Progenitor cell of endocrine pancreas (in vitro differentiated cells): ENCODE results near the gene CAPN3. TPM values are rescaled to one million over a fixed set of nuclear protein-coding genes. Genes with fewer than 3 reads are reported as not detected.
A peak's percentile ranks its signal among the peaks of the same experiment; 100 is the strongest.

Experiments used
- DNase-seq: peaks from one replicate; pipeline ENCODE4 v3.0.0; 2021; ENCODE audit warnings: low spot score; ENCODE audit not compliant: unreplicated experiment
- H3K27ac Mint-ChIP-seq: 2 replicates; pipeline ENCODE4 v1.8.0; 2021; ENCODE audit warnings: mild to moderate bottlenecking, moderate library complexity, mixed read lengths
- H3K27me3 Mint-ChIP-seq: 2 replicates; pipeline ENCODE4 v1.8.0; 2021; ENCODE audit warnings: mixed read lengths
- H3K36me3 Mint-ChIP-seq: 2 replicates; pipeline ENCODE4 v1.8.0; 2022; ENCODE audit warnings: mixed read lengths; ENCODE audit not compliant: insufficient read depth
- H3K4me1 Mint-ChIP-seq: 2 replicates; pipeline ENCODE4 v1.8.0; 2021; ENCODE audit warnings: low read depth, mixed read lengths
- H3K4me3 Mint-ChIP-seq: 2 replicates; pipeline ENCODE4 v1.8.0; 2021; ENCODE audit warnings: low read depth, mild to moderate bottlenecking, moderate library complexity, mixed read lengths
- H3K9me3 Mint-ChIP-seq: 2 replicates; pipeline ENCODE4 v1.8.0; 2021; ENCODE audit warnings: low read depth, mixed read lengths
- total RNA-seq: library from RNA; stranded (reverse); gene quantifications from 2 replicates; pipeline ENCODE4 v1.2.1, GENCODE V29; 2021
- TF ChIP-seq, protein P1 (sequence below): fragments of 200-600 bp; sonication (generic); IDR thresholded peaks from one replicate; pipeline ENCODE4 v1.5.0; 2021; ENCODE audit warnings: antibody characterized with exemption, mild to moderate bottlenecking; ENCODE audit not compliant: unreplicated experiment

Gene CAPN3
- total RNA-seq, 1 donor from 2014 or later = 3.7 TPM

DNA sequence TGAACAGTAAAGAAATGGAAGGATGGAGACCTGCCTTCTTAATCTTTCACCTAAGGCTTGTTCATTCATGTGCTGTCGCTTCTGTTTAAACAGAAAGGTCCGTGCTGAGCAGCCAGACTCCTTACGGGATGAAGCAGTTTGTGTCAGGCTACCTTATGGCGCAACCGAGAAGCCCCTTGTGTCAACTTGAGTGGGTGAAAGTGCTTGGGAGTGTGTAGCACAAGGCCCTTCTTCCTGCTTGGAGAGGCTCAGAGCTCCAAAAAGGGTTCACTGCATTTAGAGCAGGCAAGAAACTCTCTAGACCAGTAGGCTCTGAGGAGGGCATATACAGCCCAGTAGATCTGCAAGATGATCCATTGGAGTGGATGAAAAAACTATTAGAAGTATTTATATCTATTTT, 16.0 kb downstream of the CAPN3 start:
- H3K9me3 Mint-ChIP-seq = peaks cover 25% of the 10 kb centered on the region
- H3K27ac Mint-ChIP-seq = no peak overlapping the region
- no peaks in the 10 kb centered on the region for H3K4me1 Mint-ChIP-seq
- peaks cover 3% of the 10 kb centered on the region for H3K36me3 Mint-ChIP-seq
- no peak for DNase-seq
- TF ChIP-seq, protein P1, sequence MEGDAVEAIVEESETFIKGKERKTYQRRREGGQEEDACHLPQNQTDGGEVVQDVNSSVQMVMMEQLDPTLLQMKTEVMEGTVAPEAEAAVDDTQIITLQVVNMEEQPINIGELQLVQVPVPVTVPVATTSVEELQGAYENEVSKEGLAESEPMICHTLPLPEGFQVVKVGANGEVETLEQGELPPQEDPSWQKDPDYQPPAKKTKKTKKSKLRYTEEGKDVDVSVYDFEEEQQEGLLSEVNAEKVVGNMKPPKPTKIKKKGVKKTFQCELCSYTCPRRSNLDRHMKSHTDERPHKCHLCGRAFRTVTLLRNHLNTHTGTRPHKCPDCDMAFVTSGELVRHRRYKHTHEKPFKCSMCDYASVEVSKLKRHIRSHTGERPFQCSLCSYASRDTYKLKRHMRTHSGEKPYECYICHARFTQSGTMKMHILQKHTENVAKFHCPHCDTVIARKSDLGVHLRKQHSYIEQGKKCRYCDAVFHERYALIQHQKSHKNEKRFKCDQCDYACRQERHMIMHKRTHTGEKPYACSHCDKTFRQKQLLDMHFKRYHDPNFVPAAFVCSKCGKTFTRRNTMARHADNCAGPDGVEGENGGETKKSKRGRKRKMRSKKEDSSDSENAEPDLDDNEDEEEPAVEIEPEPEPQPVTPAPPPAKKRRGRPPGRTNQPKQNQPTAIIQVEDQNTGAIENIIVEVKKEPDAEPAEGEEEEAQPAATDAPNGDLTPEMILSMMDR = no peak
- H3K27me3 Mint-ChIP-seq = no peaks in the 10 kb centered on the region
- no peak overlapping the region for H3K4me3 Mint-ChIP-seq

DNA sequence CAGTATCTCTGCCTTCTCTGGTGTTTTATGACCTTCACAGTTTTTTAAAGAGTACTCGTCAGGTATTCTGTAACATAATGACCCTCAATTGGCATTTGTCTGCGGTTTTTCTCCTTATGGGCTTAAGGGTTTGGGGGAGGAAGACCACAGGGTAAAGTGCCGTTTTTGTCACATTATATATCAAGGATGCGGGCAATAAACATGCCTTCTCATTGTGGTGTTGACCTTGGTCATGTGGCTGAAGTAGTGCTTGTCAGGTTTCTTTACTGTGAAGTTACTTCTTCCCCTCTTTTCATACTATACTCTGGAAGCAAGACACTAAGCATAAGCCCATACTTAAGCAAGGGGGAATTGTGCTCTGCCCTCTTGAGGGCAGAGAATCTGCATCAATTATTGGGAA, 16.6 kb downstream of the CAPN3 start:
- H3K4me3 Mint-ChIP-seq = no peak overlapping the region
- TF ChIP-seq, protein P1 = no peak

DNA sequence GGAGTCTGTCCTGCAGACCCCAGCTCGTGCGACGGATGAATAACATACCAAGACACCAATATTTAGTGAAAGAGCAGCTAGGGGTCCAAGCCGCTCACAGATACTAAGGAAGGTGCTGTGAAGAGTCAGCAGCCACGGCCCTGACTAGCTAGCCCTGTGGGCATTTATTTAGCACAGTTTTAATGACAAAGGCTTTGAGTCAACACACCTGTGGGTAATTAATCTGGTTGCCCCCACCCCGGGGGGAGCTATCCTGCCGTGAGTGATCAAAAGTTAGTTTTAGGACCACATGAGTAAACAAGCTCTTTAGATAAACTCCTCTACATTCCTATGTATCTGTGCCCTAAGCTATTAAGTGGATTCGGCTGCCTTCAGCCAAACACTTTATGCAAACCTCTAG, 18.7 kb downstream of the CAPN3 start:
- Mint-ChIP-seq H3K9me3 (peaks cover 20% of the 10 kb centered on the region), H3K4me3 (no peak overlapping the region), H3K27ac (no peak overlapping the region), H3K4me1 (no peaks in the 10 kb centered on the region), H3K36me3 (peaks cover 3% of the 10 kb centered on the region), H3K27me3 (no peaks in the 10 kb centered on the region)
- no peak for DNase-seq
- TF ChIP-seq, protein P1 = no peak

More for the DNA sequence above, 16.6 kb downstream of the CAPN3 start:
- DNase-seq = no peak
- Mint-ChIP-seq H3K27me3 (no peaks in the 10 kb centered on the region), H3K36me3 (peaks cover 3% of the 10 kb centered on the region), H3K27ac (no peak overlapping the region), H3K4me1 (no peaks in the 10 kb centered on the region), H3K9me3 (peaks cover 23% of the 10 kb centered on the region)

GRCh38 chr15:42384597-42384996, 25.3 kb downstream of the CAPN3 start:
- Mint-ChIP-seq H3K4me3 (no peak overlapping the region), H3K4me1 (no peaks in the 10 kb centered on the region), H3K27me3 (peaks cover 14% of the 10 kb centered on the region), H3K36me3 (no peaks in the 10 kb centered on the region), H3K27ac (no peak overlapping the region), H3K9me3 (peaks cover under 1% of the 10 kb centered on the region)
- TF ChIP-seq, protein P1 = no peak
- DNase-seq = no peak

DNA sequence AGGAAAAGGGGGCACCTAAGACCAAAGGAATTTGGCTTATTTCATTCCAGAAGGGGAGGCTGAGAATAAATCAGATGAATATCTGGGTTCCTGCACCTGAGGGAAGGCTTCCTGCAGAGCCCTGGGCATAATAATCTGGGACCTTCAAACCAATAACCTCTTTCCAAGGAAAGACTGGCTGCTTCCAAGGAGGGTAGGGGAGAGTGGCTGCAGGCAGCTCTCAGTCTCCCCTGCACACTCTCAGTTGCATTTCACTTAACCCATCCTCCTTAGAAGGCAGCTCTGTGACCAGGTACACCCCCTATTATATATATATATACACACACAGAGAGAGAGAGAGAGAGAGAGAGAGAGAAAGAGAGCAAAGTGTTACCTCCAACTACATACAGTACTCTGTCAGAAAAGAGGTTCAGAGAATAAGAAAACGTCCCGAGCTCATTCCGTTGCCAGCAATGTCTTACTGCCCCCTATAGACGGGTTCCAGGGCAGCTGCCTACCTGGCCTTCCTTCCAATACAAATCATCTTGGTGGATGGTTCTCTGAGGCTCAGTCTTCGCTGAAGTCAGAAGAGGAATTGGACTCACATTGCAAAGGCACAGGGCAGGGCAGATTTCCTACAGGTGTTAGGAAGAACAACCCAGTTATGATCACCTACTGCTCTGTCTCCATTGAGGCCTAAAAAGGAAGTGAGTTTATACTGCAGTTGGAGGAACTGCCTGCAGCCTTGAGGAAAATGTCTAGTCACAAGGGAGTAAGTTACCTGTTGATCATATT, 26.1 kb downstream of the CAPN3 start:
- TF ChIP-seq, protein P1 = peak; percentile 82
- DNase-seq = peak; percentile 38
- no peaks in the 10 kb centered on the region for H3K9me3 Mint-ChIP-seq
- H3K27ac Mint-ChIP-seq = peak overlapping the region; percentile 74
- no peaks in the 10 kb centered on the region for H3K36me3 Mint-ChIP-seq
- no peaks in the 10 kb centered on the region for H3K4me1 Mint-ChIP-seq
- peaks cover 14% of the 10 kb centered on the region for H3K27me3 Mint-ChIP-seq
- no peak overlapping the region for H3K4me3 Mint-ChIP-seq
